Ovary (tissue), 9 donors: ENCODE results near the gene PA2G4. TPM values are rescaled to one million over a fixed set of nuclear protein-coding genes. Genes with fewer than 3 reads are reported as not detected.

Experiments
- DNase-seq, 5 donors: peaks; one replicate each; pipeline ENCODE4 v3.0.0-alpha.2; 2019 to 2020
- H3K27ac ChIP-seq, 2 donors: fragments of 200-600 bp; one replicate each; pipeline versions ENCODE4 v1.5.1 to v1.8.0; 2019 to 2022
- H3K27me3 ChIP-seq: fragments of 200-600 bp; one replicate; pipeline ENCODE4 v1.8.0; 2022
- H3K36me3 ChIP-seq: fragments of 200-600 bp; sonication (generic); one replicate; pipeline ENCODE4 v1.5.1; 2019
- H3K4me1 ChIP-seq: one replicate; pipeline ENCODE4 v1.8.1; 2013; ENCODE audit warnings: mild to moderate bottlenecking, moderate library complexity; ENCODE audit not compliant: insufficient read depth
- H3K4me3 ChIP-seq: fragments of 200-600 bp; sonication (generic); one replicate; pipeline ENCODE4 v1.5.1; 2017
- H3K9me3 ChIP-seq, 2 donors: fragments of 200-600 bp in 1 of 2; sonication (generic) in 1 of 2; one replicate each; pipeline versions ENCODE4 v1.5.1 to v1.8.1; 2013 to 2019; ENCODE audit warnings: mild to moderate bottlenecking in 1 of 2, moderate library complexity in 1 of 2
- EP300 ChIP-seq: sonication (generic); formaldehyde crosslinking; IDR thresholded peaks from one replicate; pipeline ENCODE4 v1.6.1; 2017; ENCODE audit warnings: antibody characterized with exemption
- POLR2A ChIP-seq: fragments of 450-650 bp; IDR thresholded peaks from one replicate; pipeline ENCODE4 v1.6.1; 2017; ENCODE audit warnings: antibody characterized with exemption, mild to moderate bottlenecking, moderate library complexity
- WGBS, 3 donors: extraction: QIAGEN DNeasy Blood & Tissue Kit in 1 of 3; methylation state at CpG; one replicate each; pipeline versions ENCODE4 v1.1.5 to v1.1.7; 2013 to 2017; 5-methylcytosine and 5-hydroxymethylcytosine counted together
- intact Hi-C, 4 donors: fragments of 100-400 bp; cut with DNase I; formaldehyde crosslinking; loops; one replicate each; pipeline versions ENCODE4 v1.11.0 to v1.15.1; 2022 to 2023
- polyA plus RNA-seq, 2 donors: library from polyadenylated mRNA; stranded (reverse); fragments of 200-250 nt in 1 of 2; fragments of 350-450 nt in 1 of 2; fragmentation: Illumina TruSeq in 1 of 2; extraction: RNeasy Lipid Tissue Mini Kit (QIAGEN cat#74804) in 1 of 2; gene quantifications; one replicate each; pipeline ENCODE4 v1.2.3, GENCODE V29; 2013 to 2014
- total RNA-seq, 7 donors: library from RNA; depleted of rRNA in 2 of 7; stranded (reverse); fragments of >200 nt in 2 of 7; fragmentation: NEBNext Ultra II Directional in 3 of 7; extraction: Animal tissue kit (Norgen Biotek cat#: 25700) in 3 of 7; gene quantifications; one replicate each; pipeline versions ENCODE4 v1.1.0 to v1.2.4, GENCODE V29; 2016 to 2023
- TF ChIP-seq, protein P1 (sequence below), 3 donors: fragments of 450-650 bp in 2 of 3; fragments of 200-600 bp in 1 of 3; IDR thresholded peaks; one replicate each; pipeline versions ENCODE4 v1.5.1 to v1.8.0; 2016 to 2022; ENCODE audit warnings: antibody characterized with exemption in 3 of 3, mild to moderate bottlenecking in 1 of 3
- donor health status: DM: no; HTN: no; CAD: no; lungs with moderate emphysema.
- donor health status: DM: no; HTN: no; CAD: no.
- donor health status: Bipolar disorder and iron deficiency.
- donor health status: DM: yes; HTN: yes; CAD: no.
- donor health status: DM: no; HTN: no; CAD: no.
- donor health status: DM: yes; HTN: yes; CAD: no.

Gene PA2G4
- total and polyA plus RNA-seq, 9 donors = 65.6 to 219 (median 79.7) TPM

DNA sequence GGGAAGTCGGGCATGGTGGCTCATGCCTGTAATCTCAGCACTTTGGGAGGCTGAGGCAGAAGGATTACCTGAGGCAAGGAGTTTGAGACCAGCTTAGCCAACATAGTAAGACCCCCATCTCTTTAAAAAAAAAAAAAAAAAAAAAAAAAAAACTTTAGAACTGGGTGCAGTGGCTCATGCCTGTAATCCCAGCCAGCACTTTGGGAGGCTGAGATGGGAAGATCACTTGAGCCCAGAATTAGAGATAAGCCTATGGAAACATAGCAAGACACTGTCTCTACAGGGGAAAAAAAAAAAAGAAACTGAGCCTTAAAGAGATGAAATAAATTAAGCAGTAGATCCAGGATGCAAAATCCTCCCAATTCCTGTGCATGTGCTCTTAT lies 1.7 kb upstream of the PA2G4 start:
- Histone ChIP-seq H3K9me3 (no peaks in the 10 kb centered on the region), H3K4me1 (peaks cover 4% of the 10 kb centered on the region), H3K36me3 (no peaks in the 10 kb centered on the region), H3K27ac (no peak overlapping the region), H3K27me3 (no peaks in the 10 kb centered on the region), H3K4me3 (no peak overlapping the region)
- TF ChIP-seq POLR2A (no peak), EP300 (no peak)
- TF ChIP-seq, protein P1, sequence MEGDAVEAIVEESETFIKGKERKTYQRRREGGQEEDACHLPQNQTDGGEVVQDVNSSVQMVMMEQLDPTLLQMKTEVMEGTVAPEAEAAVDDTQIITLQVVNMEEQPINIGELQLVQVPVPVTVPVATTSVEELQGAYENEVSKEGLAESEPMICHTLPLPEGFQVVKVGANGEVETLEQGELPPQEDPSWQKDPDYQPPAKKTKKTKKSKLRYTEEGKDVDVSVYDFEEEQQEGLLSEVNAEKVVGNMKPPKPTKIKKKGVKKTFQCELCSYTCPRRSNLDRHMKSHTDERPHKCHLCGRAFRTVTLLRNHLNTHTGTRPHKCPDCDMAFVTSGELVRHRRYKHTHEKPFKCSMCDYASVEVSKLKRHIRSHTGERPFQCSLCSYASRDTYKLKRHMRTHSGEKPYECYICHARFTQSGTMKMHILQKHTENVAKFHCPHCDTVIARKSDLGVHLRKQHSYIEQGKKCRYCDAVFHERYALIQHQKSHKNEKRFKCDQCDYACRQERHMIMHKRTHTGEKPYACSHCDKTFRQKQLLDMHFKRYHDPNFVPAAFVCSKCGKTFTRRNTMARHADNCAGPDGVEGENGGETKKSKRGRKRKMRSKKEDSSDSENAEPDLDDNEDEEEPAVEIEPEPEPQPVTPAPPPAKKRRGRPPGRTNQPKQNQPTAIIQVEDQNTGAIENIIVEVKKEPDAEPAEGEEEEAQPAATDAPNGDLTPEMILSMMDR (IDR thresholded peaks at IDR 0.05) = no peak
- DNase-seq = no peak
- intact Hi-C loops = no loop called here
- WGBS, 3 donors = 81 to 86% (median 85%) methylated on average over 1 of the region's 1 CpG

DNA sequence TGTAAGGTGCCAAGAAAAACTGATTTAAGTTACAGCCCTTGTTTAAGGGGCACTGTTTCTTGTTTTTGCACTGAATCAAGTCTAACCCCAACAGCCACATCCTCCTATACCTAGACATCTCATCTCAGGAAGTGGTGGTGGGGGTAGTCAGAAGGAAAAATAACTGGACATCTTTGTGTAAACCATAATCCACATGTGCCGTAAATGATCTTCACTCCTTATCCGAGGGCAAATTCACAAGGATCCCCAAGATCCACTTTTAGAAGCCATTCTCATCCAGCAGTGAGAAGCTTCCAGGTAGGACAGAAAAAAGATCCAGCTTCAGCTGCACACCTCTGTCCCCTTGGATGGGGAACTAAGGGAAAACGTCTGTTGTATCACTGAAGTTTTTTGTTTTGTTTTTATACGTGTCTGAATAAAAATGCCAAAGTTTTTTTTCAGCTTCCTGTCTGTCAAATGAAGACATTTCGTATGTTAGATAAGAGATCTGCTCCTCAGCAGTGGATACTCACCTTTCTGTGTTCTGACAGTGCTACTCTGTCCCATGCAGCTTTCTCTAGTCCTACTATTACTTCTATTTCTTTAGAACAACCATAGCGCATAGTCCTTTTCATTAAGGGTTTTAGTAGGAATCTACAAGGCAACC lies 1.2 kb upstream of the PA2G4 start:
- WGBS, 3 donors = 51 to 59% (median 54%) methylated on average over 6 of the region's 6 CpGs
- Histone ChIP-seq H3K27me3 (no peaks in the 10 kb centered on the region), H3K4me3 (peak overlapping the region; percentile 94), H3K4me1 (peaks cover 4% of the 10 kb centered on the region), H3K27ac (peak overlapping the region in 1 of 2 donors; percentile 76), H3K36me3 (no peaks in the 10 kb centered on the region), H3K9me3 (no peaks in the 10 kb centered on the region)
- intact Hi-C loops = no loop called here
- no peak for TF ChIP-seq EP300
- TF ChIP-seq POLR2A = no peak
- TF ChIP-seq, protein P1 (IDR thresholded peaks at IDR 0.05) = no peak
- DNase-seq = no peak

DNA sequence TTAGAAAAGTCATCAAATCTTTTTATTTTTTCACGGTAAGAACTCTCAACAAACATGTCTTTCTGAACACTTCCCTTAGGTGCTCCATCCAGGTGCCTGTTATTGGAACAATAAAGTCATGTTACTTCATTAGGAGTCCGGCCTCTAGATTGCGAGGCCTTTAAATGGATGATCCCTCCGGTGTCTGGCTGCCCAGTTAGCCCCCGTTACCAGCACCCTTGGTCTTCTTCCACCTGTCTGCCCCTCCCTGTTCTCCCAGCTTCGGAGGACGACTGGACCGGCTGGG lies 593 bp upstream of the PA2G4 start:
- intact Hi-C loops = no loop called here

DNA sequence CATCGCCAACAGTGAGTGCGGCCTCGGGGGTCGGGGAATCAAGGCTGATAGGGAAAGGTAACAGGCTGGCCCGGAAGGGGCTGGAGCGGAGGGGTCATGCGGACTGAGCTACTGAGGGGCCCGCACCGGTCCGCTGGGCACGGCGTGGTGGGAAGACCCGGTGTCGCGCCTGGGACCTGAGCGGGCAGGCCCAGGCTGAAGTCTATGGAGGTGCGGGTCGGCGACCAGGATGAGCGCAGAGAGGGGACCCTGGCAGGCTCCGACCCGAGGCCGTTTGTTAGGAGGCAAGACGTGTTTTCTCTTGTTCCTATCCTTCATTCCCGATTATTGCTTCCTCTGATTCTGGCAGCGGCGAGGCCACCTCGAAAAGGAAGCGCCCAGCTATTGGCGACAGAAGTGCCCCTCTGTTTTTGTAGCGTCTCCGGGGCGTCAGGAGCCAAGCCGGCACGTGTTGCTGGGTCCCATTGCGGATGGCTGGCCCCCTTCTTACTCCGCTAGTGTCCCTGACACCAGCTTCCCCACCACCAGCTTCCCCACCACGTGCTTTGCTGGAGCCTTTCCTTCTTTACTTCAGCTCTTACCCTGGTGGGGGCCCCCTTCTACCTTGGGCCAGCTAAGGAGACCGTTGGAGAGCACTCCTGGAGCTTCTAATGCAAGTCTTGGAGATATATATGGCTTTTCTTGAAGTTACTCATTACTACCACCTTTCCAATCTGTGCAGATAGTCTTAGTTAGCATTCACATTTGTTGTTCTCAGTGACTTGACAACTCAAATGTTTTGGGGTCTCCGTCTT lies 653 bp downstream of the PA2G4 start:
- peak in 1 of 5 donors; percentile 38 for DNase-seq
- Histone ChIP-seq H3K27me3 (no peaks in the 10 kb centered on the region), H3K36me3 (no peaks in the 10 kb centered on the region), H3K27ac (peak overlapping the region; percentile 39 to 76), H3K4me1 (peaks cover 4% of the 10 kb centered on the region), H3K4me3 (peak overlapping the region; percentile 94), H3K9me3 (no peaks in the 10 kb centered on the region)
- intact Hi-C loops = no loop called here
- TF ChIP-seq, protein P1 (IDR thresholded peaks at IDR 0.05) = no peak
- TF ChIP-seq POLR2A = no peak
- no peak for TF ChIP-seq EP300
- WGBS, 3 donors = 0 to 1% (median 0%) methylated on average over 40 of the region's 40 CpGs

More for the DNA sequence above, 593 bp upstream of the PA2G4 start:
- Histone ChIP-seq H3K4me1 (peaks cover 4% of the 10 kb centered on the region), H3K9me3 (no peaks in the 10 kb centered on the region), H3K36me3 (no peaks in the 10 kb centered on the region), H3K27ac (peak overlapping the region in 1 of 2 donors; percentile 76), H3K4me3 (peak overlapping the region; percentile 94), H3K27me3 (no peaks in the 10 kb centered on the region)
- no peak for DNase-seq
- 1 to 3% (median 2%) methylated on average over 7 to 8 of the region's 8 CpGs for WGBS, 3 donors
- TF ChIP-seq POLR2A = no peak

DNA sequence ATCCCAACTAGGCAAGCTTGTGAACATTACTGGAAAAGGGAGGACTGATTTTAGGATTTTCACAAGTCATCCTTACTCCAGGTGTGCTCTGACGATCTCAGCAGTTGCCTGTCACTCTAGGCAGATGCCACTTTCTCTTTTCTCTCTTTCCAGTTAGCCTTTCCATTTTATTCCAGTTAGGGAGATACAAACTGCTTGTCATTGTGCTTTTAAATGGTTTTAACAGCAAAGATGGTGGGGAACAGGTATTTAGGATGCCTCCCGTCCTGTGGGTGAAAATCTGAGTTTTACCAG lies 1.2 kb downstream of the PA2G4 start:
- Histone ChIP-seq H3K4me1 (peaks cover 4% of the 10 kb centered on the region), H3K27ac (no peak overlapping the region), H3K36me3 (no peaks in the 10 kb centered on the region), H3K9me3 (no peaks in the 10 kb centered on the region), H3K4me3 (peak overlapping the region; percentile 94), H3K27me3 (no peaks in the 10 kb centered on the region)
- no peak for DNase-seq
- intact Hi-C loops = no loop called here
- WGBS, 3 donors = 22 to 28% (median 23%) methylated on average over 2 of the region's 2 CpGs
- TF ChIP-seq EP300 (no peak), POLR2A (no peak)
- TF ChIP-seq, protein P1 (IDR thresholded peaks at IDR 0.05) = no peak
